HG02571 (cell line): ENCODE measurements around the gene ARHGAP44.
"Not testable (repeated sequence)": the region's sequence is repeated elsewhere in the genome, so short reads cannot be mapped to it uniquely, and the experiment has no call there.

ENCODE experiments used
- ATAC-seq: cut with Tn5 transposase; IDR thresholded peaks from one replicate; pipeline ENCODE4 v1.9.1; 2021; ENCODE audit warnings: mild to moderate bottlenecking, moderate library complexity; ENCODE audit not compliant: unreplicated experiment

The ARHGAP44 gene

DNA sequence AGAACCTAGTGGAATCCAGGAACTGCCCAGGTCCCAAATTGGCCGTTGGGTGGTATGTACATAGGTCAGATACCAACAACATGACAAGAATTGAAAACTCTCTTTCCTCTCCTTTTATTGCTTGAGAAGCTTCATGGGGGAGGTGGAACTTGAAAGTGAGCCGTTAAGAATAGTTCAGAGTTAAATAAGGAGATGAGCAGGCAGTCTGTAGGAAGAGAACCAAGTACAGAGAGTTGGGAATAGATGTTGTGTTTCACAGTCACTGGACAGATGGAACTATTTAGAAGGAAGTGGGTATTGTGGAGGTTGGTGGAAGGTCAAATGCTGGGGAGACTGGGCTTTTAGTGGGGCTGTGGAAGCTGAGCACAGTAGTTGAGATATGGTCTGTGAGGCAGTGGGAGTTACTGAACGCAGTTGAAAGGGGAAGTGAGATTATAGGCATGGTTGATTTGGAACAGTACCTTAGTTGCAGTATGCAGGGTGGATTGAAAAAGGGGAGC, 26.4 kb downstream of the ARHGAP44 start:
- peak; percentile 99 for ATAC-seq

GRCh38 chr17:12821376-12821940, 32.2 kb downstream of the ARHGAP44 start:
- ATAC-seq, result no peak

- ATAC-seq, result no peak
These were observed 37.1 kb downstream of the ARHGAP44 start for GRCh38 chr17:12826431-12826830.

- ATAC-seq, result no peak
These were observed 41.5 kb downstream of the ARHGAP44 start for GRCh38 chr17:12830777-12831247.

- no peak for ATAC-seq
These were observed 42.5 kb downstream of the ARHGAP44 start for GRCh38 chr17:12831839-12832238.

DNA sequence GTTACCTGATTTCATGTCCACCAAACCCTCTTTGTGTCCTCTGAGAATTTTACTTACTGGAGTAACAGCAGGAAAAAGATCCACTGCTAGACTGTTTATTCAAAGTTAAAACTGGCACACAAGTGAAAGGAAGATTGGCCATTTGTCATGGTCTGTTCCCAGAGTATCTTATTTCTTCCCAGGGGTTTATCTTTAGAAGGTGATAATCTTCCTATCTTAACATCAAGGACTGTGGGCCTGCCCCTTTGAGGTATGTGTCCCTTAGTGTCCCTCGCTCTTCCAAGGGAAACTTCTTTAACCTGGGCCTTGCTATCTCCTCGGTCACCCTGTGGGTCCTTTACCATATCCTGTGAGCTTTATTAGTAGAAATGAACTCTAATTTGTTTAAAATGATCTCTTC, 49.7 kb downstream of the ARHGAP44 start:
- ATAC-seq, result no peak

DNA sequence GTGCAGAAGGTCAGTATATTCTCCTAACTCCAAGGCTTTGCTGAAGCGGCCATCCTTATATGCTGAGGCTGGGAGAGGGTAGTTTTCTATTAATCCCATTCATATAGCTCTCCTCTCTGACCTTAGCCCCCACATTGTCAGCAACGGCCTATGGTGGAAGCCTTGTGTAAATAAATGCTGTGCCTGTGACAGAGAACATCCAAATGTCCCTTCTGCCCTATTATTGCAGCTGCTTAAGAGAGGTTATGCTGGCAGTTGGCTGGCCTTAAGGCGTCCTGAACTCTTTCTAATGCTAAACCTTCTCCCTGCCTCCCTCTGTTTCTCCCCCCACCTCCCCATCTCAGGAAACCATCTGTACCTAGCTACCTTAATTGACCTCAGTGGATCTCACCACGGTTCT, 53.6 kb downstream of the ARHGAP44 start:
- ATAC-seq, result no peak

DNA sequence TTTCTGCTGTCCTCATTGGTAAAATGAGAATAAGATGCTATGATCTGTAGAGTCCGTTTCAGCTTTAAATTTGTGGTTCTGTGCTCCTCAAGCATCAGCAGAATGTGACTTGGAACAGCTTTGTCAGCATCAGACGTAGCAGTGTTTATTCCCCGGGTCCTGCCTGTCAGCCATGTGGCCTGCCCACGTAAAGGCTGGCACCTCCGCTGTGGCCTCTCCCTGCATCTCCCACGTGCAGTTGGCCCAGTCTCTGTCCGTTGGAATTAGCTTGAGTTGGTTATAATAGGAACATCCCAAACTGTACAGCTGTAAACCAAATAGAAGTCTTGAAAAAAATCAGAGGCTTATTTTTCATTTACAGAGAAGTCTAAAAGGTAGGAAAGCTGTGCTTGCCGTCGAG, 61.7 kb downstream of the ARHGAP44 start:
- ATAC-seq, result no peak

- ATAC-seq, result no peak
These were observed 62.7 kb downstream of the ARHGAP44 start for GRCh38 chr17:12851901-12852435.

DNA sequence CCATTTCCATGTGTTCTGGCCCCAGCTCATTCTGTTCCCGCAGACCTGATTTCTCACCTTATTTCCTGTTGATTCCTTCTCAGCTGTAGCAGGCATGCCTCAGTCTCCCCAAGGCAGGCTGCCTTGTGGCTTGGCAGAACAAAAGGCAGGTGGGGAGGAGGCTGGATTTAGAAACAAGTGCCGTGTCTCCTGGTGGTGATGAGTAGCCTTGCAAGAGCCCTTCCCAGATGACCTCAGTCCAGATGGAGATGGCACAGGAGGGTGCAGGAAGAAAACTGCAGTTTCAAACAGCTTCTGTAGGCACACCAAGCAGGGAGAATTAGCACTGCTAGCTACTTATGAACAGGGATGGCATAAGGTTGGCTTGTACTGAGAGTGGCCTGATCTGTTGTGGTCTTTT, 64.6 kb downstream of the ARHGAP44 start:
- no peak for ATAC-seq

DNA sequence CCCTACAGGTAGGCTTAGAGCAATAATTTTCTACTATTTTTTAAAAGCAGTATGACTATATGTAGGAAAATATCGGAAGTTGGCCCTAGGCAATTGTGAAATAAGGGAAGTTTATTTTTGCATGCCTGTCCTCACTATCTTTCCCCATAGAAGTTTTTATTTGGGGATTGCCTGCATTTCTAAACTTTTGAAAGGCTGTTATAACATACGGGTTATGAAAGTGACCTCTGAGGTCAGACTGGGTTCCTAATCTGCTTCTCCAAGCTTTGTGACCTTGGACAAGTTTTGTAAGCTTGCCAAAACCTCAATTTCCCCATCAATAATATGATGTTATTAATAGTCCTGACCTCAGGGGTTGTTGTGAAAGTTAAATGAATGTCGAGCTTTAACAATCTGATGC, 67.1 kb downstream of the ARHGAP44 start:
- no peak for ATAC-seq

DNA sequence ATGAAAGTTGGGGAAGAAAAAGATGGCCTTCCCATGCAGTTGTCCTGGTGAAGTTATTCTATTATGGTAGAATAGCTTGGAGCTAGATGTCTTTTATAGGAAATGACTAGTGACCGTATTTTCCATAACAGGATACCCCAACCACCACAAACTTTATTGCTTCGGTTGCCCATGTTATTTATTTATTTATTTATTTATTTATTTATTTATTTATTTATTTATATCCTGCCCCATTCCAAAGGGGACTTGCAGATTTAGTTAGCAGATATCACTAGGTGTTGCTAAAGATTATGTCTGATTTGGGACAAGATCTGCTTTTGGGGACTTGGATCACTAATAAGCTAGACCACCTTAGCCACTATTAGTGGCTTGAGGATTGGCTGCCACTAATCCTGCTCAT, 68.3 kb downstream of the ARHGAP44 start:
- no peak for ATAC-seq

- ATAC-seq, result peak; percentile 56
These were observed 70.2 kb downstream of the ARHGAP44 start for GRCh38 chr17:12859520-12859919.

DNA sequence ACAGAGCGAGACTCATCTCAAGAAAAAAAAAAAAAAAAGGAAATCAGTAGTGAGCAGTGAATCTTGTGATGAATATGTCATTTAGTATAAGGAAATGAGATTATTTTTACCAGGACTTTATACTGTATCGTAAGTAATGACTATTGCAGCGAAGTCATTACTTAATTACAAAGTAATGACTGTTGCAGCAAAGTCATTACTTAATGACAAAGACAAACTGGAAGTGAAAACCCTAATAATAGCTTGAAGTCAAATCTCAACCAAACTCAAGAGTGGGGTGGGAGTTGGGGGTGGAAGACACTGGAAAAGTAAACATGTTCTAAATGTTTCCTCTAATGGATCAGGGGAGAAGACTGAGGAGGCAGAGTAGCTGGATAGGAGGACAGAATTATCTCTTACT, 76.5 kb downstream of the ARHGAP44 start:
- no peak for ATAC-seq

- no peak for ATAC-seq
These were observed 76.9 kb downstream of the ARHGAP44 start for GRCh38 chr17:12866244-12866643.

DNA sequence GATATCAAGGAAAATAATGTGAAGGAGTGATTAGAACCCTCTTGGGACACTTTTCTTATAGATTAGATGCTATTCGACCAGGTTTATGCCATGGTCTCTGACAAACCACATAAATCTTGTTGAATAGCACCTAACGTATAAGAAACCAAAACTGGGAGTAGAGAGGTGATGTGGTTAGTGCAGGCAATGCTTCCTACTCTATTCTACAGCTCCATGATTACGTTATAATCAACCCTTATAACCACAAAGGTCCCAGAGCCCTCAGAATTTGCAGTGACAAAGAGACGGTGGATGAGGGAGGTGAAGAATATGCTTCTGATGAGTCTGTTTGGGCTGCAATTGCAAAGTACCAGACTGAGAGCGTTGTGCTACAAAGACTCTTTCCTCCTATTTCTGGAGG, 78.4 kb downstream of the ARHGAP44 start:
- no peak for ATAC-seq

DNA sequence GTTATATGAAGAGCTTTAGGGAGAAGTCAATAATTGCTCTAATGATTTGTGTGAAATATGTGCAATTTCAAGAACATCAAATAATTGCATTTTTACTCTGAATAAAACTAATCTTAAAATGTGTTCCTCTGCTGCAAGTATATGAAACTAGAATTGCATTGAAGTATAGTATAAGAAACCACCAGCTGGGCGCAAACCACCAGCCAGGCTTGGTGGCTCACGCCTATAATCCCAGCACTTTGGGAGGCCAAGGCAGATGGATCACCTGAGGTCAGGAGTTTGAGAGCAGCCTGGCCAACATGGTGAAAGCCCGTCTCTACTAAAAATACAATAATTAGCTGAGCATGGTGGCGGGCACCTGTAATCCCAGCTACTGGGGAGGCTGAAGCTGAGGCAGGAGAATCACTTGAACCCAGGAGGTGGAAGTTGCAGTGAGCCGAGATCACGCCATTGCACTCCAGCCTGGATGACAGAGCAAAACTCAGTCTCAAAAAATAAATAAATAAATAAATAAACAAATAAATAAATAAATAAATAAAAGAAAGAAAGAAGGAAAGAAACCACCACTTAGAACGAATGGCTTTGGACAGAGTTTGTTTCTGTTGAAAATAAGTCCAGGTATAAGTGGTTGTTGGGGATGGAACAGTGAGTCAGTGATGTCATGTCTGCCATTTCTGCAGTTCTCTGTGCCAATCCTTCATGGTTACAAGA, 84.3 kb downstream of the ARHGAP44 start:
- ATAC-seq, result not testable (repeated sequence)

DNA sequence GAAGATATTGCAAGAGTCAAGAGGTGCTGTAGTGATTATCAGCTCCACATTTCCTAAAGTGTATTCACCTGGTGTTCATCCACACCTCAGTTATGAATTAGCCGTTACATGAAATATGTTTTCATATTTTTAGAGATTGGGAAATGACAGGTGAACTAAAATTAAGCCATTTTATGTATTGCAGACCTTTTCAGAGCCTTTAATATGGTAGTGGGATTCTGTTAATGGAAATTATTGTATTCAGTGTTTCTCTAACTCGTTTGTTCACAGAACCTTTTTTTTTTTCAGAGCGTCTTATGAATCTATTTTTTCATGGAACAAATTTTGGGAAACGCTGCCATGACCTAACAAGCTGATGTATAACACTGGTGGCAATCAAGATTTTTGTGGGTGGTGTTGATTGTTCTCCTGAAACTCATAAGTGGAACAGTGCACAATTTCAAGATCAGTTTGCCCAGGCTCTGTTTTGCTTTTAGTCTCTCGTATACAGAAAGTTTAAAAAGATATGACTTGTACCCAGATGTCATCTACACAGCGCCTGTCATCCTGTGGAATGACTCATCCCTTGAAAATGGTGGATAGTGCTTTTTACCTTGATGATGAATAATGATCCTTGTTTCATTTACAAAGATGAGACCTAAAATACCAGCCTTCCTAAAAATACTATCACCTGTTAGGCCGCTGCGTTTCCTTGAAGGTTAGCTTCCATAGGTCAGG, 88.8 kb downstream of the ARHGAP44 start:
- ATAC-seq, result no peak

DNA sequence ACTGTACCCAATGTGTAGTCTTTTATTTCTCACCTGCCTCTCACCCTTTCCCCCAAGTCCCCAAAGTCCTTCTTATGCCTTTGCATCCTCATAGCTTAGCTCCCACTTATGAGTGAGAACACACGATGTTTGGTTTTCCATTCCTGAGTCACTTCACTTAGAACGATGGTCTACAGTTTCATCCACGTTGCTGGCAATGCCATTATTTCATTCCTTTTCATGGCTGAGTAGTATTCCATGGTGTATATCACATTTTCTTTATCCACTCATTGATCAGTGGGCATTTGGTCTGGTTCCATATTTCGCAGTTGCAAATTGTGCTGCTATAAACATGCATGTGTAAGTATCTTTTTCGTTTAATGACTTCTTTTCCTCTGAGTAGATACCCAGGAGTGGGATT, 89.8 kb downstream of the ARHGAP44 start:
- ATAC-seq, result not testable (repeated sequence)

- ATAC-seq, result no peak
These were observed 94.2 kb downstream of the ARHGAP44 start for GRCh38 chr17:12883472-12883871.

DNA sequence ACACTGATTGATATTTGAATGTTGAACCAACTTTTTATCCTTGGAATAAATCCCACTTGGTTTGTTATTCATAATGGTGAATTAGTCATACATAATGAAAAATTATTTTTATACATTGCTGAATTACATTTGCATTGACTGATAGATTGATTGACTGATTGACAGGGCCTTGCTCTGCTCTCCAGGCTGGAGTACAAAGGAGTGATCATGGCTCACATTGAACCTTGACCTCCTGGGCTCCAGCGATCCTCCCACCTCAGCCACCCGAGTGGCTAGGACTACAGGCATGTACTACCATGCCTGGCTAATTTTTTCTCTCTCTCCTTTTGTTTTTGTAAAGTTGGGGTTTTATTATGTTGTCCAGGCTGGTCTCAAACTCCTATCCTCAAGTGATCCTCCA, 97.8 kb downstream of the ARHGAP44 start:
- ATAC-seq, result no peak
